ENCODE results near the gene NREP. TPM values are rescaled to one million over a fixed set of nuclear protein-coding genes. Genes with fewer than 3 reads are reported as not detected.
"Not testable (repeated sequence)": the region's sequence is repeated elsewhere in the genome, so short reads cannot be mapped to it uniquely, and the experiment has no call there.

Gene NREP
- polyA plus RNA-seq, 4 donors, result 745 to 1,537 (median 920) TPM

GRCh38 chr5:111741278-111741677, 15.7 kb downstream of the NREP start:
- no peak for DNase-seq (ENCODE audit: low read depth in 4 of 4, low spot score in 3 of 4)

GRCh38 chr5:111739416-111739815, 17.6 kb downstream of the NREP start:
- no peak for DNase-seq (ENCODE audit: low read depth in 4 of 4, low spot score in 3 of 4)

DNA sequence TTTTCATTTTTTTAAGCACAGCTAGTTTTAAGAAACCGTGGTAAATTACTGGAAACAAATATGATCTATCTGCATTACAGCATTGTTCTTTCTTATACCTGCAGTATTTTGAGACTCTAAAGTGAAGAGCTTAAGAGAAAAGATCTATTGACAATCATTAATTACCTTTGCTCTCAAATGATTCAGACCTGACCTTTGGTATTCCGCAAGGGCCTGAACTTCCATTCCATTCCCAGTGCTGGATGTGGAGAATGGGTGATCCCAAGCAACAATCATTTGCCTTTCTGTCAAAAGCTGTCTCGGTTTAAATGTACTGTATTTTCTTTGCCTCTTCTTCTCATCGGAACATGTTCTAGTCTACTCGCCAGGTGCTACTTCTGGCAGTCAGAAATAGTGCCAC, 18.9 kb downstream of the NREP start:
- DNase-seq (ENCODE audit: low read depth in 4 of 4, low spot score in 3 of 4), result no peak

DNA sequence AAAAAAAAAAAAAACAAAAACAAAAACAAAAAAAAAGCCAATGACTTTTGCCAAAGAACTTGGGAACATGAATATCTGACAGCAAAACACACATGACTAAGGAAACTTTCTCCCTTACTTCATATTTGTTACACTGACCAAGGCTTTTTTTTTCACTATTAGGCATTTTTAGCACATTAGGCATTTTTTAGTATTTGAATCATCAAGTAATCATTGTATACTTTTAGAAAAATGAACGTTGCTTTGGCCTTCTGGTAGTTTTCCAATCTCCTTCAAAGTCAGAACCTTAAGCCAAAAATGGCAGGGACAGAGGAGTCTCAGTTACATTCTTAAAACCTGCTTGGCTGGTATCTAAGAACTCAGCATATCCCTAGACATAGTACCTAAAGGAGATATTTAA, 19.3 kb downstream of the NREP start:
- DNase-seq (ENCODE audit: low read depth in 4 of 4, low spot score in 3 of 4), result no peak

DNA sequence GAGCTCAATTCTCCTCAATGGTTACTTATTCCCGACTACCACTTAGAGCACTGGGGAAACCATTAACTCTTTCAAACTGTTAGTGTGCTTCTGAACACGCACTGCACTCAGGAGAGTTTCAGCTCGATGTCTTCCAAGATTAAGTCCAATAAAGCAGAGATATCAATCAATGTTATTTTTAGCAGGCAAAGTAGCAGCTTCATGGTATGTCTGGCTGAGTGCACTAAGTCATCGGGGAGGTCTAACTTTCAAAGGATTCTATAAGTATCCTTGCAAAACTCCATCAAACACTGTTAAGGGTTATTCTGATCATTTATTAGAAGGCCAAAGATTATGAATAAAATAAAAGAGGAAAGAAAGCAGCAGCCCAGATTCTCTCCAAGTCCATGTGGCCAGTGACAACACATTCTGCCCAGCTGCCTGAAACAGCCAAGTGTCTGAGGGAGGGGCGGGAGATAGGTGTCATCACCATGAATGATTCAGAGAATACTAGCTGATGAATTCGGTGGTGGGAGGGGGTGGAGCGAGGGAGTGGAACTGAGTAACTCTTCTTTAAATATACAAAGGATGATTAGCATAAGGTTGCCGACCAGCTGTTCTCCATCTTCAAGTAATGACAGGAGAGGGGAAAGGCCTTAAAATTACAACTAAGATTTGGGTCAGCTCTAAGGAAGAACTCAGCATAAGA, 21.3 kb downstream of the NREP start:
- no peak for DNase-seq (ENCODE audit: low read depth in 4 of 4, low spot score in 3 of 4)

DNA sequence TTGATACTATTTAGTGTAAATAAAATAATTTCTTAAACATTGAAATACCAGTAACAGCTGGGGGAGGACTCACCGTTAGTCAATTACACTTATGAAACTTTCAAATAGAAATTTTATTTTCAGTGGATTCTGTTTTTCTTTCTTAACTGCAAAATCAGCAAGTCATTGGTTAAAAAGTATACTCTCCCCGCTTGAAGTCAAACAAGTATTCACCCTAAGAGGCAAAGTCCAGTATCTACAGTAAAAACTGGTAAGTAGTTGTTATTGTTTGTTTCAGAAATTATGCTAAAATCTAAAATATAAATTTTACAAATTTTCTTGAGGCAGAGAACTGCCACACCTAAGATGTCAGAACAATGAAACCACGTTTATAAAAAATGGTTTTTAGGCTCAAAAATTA, 22.4 kb downstream of the NREP start:
- DNase-seq (ENCODE audit: low read depth in 4 of 4, low spot score in 3 of 4), result no peak

DNA sequence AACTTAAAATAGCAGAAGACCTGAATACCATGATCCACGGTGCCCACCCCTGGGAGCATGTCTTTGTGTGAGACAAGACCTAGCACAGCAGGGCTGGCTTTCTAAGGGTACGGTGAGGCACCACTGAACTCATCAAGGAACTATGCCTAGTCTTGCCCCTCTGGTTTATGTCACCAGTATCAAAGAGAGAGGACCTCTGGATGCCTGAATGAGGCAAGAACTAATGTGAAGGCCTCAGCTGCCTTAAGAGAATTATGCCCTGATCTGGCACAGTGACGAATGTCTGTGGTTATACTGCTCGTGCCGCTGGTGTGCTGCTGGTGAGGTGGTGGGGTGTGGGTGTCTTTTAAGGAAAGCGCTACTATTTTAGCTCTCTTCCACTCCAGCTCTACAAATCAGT, 23.0 kb downstream of the NREP start:
- no peak for DNase-seq (ENCODE audit: low read depth in 4 of 4, low spot score in 3 of 4)

DNA sequence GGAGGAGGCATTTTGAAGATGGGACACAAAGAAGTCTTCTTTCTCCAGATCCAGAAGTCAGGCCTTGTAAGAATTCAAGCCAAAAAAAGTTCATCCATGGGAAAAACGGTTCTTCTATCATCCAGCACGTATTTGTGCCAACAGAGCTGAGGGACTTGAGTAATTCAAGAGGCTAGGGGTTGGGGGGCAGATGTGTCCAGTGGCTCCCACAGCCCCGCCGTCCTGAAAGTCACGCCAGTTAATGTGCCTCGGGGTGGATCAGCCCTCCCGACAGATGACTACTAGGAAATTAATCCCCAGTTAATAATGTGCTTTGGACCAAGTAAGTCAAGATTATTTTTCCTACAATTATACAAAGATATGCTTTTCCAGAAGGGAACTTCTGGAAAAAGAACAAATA, 23.4 kb downstream of the NREP start:
- no peak for DNase-seq (ENCODE audit: low read depth in 4 of 4, low spot score in 3 of 4)

DNA sequence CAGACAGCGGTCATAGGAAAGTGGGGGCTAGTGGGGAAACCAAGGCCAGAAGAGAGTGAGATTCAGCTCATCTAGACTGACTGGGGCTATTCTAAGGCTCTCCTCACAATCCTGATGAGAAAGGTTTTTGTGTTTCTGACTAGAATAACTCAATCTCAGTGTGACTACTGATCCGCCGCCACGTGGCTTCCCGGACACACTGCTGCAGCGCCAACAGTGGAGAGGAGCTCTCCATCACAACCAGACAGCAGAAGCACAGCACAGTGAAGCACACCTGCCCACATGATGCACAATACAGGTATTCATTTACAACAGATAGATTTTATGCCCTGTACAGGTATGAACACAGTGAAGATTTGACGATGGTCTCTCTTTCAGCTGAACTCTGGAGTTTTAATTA, 25.4 kb downstream of the NREP start:
- no peak for DNase-seq (ENCODE audit: low read depth in 4 of 4, low spot score in 3 of 4)

DNA sequence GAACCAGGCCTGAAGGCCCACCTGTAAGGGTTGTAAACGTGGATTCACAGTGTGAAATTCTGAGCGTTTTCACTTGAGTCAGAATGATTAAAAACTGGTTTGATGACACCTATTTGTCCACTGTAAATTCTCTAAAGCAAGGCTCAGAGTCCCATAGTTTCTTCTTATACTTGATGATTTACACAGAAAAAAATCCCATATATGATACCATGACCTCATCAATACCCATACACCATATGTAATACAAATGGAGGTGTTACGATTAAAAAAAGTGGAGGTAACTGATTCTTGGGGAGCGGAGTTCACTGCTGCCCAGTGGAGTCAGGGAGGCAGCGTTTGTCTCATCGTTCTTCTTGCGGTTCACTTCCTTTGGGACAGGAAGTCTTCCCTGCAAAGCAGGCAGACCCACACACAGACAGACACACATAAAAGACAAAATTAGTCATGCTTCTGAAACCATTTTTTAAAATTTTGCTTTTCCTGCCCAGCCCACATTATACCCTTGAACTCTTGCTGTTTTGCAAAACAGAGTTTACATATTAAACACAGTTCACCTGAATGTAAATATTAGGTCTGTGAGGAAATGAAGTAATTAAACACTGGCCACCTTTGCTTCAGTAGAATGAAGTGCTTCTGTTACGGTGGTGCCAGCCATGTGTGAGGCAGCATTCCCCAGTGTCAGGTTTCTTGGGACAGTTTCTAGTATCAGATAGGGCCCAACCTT, 26.2 kb downstream of the NREP start:
- DNase-seq (ENCODE audit: low read depth in 4 of 4, low spot score in 3 of 4), result no peak

GRCh38 chr5:111728941-111729340, 28.1 kb downstream of the NREP start:
- no peak for DNase-seq (ENCODE audit: low read depth in 4 of 4, low spot score in 3 of 4)

GRCh38 chr5:111726986-111727385, 30.0 kb downstream of the NREP start:
- no peak for DNase-seq (ENCODE audit: low read depth in 4 of 4, low spot score in 3 of 4)

DNA sequence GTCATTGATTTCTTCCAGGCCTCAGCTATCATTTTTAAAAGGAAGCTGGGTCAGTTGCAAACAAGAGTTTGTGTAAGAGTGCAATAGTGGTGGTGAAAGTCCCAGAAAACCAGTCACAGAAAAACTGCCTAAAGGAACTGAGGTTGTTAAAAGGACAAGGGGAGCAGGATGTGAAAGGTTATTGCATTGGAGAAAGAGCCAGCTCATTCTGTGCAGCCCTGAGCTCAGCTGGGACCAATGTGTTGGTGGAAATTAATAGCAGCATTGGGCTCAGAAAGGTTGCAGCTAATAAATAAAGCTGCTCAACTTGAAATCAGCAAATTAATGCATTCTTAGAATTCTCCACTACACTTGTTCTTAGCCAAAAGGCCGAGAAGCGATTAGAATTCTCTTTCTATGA, 34.9 kb downstream of the NREP start:
- no peak for DNase-seq (ENCODE audit: low read depth in 4 of 4, low spot score in 3 of 4)

DNA sequence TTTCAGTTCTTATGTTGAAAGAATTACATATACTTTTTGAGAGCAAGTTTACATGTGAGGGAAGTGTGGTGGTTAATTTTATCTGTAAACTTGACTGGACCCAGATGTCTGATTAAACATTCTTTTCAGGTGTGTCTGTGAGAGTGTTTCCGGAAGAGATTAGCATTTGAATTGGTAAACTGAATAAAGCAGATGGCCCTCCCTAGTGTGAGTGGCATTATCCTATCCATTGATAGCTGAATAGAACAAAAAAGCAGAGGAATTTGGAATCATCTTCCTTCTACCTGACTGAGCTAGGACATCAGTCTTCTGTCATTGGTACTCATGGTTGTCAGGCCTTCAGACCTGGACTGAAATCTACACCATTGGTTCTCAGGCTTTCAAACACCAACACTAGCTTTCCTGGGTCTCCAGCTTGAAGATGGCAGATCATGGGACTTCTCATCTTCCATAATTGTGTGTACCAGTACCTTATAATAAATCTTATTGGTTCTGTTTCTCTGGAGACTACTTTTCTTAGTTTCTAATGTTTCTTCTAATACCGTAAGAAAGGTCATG, 36.6 kb downstream of the NREP start:
- no peak for DNase-seq (ENCODE audit: low read depth in 4 of 4, low spot score in 3 of 4)

DNA sequence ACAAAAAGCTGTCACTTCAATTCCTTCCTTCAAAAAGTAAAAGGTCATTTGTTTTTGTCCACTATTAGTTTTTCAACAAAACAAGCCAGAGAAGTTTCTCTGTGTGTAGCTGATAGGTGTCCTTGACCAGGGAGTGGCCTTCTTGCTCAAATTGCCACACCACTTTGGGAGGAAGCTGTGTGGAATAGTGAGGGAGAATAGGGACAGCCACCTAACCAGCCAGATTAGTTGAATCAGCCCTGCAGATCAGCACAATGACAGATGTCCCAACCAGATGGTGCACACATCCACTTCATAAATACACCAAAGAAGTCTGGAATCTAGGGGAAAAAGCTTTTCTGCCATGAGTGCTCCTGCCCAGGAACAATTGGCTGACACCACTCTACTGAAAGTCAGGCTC, 37.2 kb downstream of the NREP start:
- no peak for DNase-seq (ENCODE audit: low read depth in 4 of 4, low spot score in 3 of 4)

- not testable (repeated sequence) for DNase-seq (ENCODE audit: low read depth in 4 of 4, low spot score in 3 of 4)
Observed at GRCh38 chr5:111716789-111717188, 40.2 kb downstream of the NREP start.

- DNase-seq (ENCODE audit: low read depth in 4 of 4, low spot score in 3 of 4), result no peak
Observed at GRCh38 chr5:111707630-111708164, 49.3 kb downstream of the NREP start.

DNA sequence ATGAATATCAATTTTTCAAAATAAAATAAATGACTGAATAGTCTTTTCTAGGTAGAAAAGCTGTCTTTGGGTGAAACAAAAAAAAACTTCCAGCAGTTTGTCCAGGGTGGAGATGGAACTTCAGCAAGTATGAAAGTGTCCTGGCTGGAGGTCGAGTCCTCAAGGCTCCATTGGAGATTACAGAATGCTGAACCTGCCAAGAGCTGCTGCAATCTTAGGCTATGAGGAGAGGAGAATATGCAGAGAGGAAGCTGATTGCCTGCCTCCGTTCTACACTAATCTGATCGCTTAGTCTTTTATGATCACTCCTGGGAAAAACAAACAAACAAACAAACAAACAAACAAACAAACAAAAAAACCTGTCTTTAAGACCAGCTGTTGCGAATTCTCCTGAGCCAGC, 50.6 kb downstream of the NREP start:
- no peak for DNase-seq (ENCODE audit: low read depth in 4 of 4, low spot score in 3 of 4)

GRCh38 chr5:111704452-111705085, 52.4 kb downstream of the NREP start:
- no peak for DNase-seq (ENCODE audit: low read depth in 4 of 4, low spot score in 3 of 4)

DNA sequence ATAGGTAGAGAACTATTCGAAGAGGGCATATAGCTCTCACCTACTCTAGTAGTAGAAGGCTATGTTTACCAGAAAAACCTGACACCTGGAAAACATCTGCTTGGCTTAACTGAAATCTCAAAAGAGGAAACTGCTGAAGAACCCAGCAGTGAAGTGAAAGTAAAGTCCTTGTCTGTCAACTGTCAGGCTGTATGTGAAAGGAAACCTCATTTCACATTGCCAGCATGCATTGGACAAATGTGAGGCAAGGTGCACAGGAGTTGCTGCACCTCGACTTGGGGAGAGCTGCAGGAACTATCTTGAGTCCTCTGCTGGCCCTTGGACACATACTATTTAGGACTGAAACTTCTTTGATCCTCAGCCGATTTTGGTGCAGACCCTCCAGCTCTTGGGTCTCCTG, 53.3 kb downstream of the NREP start:
- no peak for DNase-seq (ENCODE audit: low read depth in 4 of 4, low spot score in 3 of 4)

DNA sequence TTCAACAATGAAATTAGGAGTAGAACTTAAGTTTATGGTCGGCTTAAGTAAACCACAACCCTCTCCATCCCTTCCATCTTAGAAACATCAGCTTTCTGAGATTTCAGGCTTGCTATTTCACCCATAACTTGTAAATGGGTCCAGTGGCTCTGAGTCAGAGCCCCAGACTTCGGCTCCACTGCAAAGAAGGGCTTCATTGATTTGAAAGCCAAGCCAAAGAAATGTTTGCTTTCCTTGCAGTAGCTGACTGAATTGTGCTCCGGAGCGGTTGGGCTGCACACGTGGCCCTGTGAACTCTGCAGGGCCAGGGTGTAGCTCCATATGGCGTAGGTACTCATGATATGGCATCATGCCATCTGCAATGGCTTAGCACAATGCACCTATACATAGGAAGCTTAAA, 57.0 kb downstream of the NREP start:
- no peak for DNase-seq (ENCODE audit: low read depth in 4 of 4, low spot score in 3 of 4)

Data from left renal pelvis (tissue), 4 donors.